ENCODE data around the gene TAPT1. TPM values are rescaled to one million over a fixed set of nuclear protein-coding genes. Genes with fewer than 3 reads are reported as not detected.

The TAPT1 gene
- total RNA-seq, 6 experiments from 2014 or later: 10.8 to 57.3 (median 40.1) TPM

DNA sequence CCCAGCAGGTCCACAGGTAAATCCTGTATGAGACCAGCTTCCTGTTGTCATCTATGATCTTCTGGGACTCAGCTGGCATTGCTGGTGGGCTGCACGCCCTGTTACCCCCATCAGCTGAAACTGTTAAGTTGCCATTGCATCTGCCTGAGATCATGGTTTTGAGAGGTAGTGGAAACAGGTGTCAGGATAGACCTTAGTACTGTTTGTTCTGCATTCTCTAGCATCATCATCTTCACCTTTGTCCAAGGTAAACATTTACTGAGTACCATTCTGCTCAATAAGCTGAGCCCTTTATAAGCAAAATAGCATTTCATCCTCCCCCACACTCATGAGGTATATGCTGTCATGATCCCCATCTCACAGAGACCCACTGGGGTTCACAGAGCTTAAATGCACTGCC, 99.6 kb downstream of the TAPT1 start:
- Histone ChIP-seq H3K27ac (no peak overlapping the region), H3K9me3 (no peaks in the 10 kb centered on the region), H3K4me3 (no peak overlapping the region), H3K4me1 (peaks cover 0 to 6% (median 2%) of the 10 kb centered on the region in 4 donors), H3K36me3 (no peaks in the 10 kb centered on the region), H3K27me3 (no peaks in the 10 kb centered on the region)
- DNase-seq (no peak), ATAC-seq (peak in 1 of 4 donors; percentile 31)
- WGBS (ENCODE audit: insufficient coverage, low coverage, low lambda C conversion rate, missing lambda C conversion rate): no CpG with 5 or more reads among the region's 1 CpG
- intact Hi-C loops (cut with DNase I): no loop called here
- TF ChIP-seq, protein P1, sequence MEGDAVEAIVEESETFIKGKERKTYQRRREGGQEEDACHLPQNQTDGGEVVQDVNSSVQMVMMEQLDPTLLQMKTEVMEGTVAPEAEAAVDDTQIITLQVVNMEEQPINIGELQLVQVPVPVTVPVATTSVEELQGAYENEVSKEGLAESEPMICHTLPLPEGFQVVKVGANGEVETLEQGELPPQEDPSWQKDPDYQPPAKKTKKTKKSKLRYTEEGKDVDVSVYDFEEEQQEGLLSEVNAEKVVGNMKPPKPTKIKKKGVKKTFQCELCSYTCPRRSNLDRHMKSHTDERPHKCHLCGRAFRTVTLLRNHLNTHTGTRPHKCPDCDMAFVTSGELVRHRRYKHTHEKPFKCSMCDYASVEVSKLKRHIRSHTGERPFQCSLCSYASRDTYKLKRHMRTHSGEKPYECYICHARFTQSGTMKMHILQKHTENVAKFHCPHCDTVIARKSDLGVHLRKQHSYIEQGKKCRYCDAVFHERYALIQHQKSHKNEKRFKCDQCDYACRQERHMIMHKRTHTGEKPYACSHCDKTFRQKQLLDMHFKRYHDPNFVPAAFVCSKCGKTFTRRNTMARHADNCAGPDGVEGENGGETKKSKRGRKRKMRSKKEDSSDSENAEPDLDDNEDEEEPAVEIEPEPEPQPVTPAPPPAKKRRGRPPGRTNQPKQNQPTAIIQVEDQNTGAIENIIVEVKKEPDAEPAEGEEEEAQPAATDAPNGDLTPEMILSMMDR (IDR thresholded peaks at IDR 0.05): no peak
- TF ChIP-seq POLR2A (IDR thresholded peaks at IDR 0.05): no peak

DNA sequence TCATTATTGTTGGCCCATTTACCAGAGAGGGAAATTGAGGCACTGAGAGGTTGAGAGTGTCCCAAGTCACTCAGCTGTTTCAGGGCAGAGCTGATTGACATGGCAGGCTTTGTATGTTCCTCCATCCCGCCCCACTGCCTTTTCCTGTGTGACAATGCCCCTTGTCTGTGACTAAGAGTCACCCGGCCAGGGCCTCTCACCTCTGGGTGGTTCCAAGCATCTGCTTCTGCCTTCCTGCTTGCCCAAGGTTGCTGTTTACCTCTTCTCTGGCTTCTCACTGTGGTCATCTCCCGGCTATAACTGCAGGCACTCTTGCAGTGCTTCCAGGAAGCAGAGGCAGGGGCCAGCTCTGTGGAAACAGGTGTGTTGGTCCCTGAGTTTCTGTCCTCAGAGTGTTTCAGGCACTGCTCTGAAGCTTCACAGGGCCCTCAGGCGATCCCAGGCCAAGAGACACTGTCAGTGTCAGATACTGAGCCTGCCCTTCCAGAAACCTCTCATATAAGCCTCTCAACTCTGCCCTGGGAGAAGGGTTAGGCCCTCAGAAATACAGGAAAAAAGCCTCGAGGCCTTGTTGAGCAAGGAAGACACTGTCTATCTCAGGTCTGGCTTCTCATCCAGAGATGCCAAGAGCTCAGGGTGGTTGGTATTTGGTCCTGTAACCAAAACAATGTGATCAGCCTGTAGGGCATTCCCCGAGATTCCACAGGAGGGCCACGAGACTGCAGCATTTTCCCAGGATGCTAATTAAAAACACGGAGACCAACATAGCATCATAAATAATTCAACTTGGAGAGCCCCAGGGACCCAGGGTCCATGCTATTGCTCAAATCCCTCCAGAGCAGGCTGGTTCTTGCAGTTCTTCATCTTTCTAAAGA, 100.5 kb downstream of the TAPT1 start:
- Histone ChIP-seq H3K27ac (no peak overlapping the region), H3K9me3 (no peaks in the 10 kb centered on the region), H3K4me3 (no peak overlapping the region), H3K36me3 (no peaks in the 10 kb centered on the region), H3K4me1 (peaks cover 0 to 6% (median 2%) of the 10 kb centered on the region in 4 donors), H3K27me3 (no peaks in the 10 kb centered on the region)
- intact Hi-C loops (cut with DNase I): no loop called here
- WGBS (ENCODE audit: insufficient coverage, low coverage, low lambda C conversion rate, missing lambda C conversion rate): 68% methylated on average over 3 of the region's 8 CpGs
- no peak for TF ChIP-seq POLR2A (IDR thresholded peaks at IDR 0.05)
- TF ChIP-seq, protein P1 (IDR thresholded peaks at IDR 0.05): no peak
- DNase-seq (no peak), ATAC-seq (no peak)

DNA sequence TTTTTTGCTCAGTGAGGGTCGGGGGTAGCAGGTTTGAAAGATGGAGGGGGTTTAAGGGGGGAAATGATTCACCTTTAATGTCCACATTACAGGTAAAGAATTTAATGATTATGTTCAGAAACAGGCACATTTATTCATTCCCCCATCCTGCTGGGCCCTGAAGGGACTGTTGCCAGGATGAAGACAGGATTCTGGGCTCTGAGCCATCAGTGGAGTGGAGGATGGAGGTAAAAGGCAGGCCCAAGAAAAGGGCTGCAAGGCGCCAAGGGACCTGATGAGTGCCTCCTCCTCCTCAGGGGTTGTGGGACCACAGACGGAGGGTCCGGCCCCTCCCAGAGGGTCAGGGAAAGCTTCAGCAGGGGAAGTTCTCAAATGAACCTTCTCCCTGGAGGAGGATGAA, 102.0 kb downstream of the TAPT1 start:
- Histone ChIP-seq H3K9me3 (no peaks in the 10 kb centered on the region), H3K4me3 (no peak overlapping the region), H3K4me1 (peaks cover 0 to 4% (median 1%) of the 10 kb centered on the region in 4 donors), H3K27ac (no peak overlapping the region), H3K36me3 (no peaks in the 10 kb centered on the region), H3K27me3 (no peaks in the 10 kb centered on the region)
- intact Hi-C loops (cut with DNase I): no loop called here
- ATAC-seq (no peak), DNase-seq (no peak)
- 77% methylated on average over 3 of the region's 4 CpGs for WGBS (ENCODE audit: insufficient coverage, low coverage, low lambda C conversion rate, missing lambda C conversion rate)
- TF ChIP-seq POLR2A (IDR thresholded peaks at IDR 0.05): no peak
- TF ChIP-seq, protein P1 (IDR thresholded peaks at IDR 0.05): no peak

DNA sequence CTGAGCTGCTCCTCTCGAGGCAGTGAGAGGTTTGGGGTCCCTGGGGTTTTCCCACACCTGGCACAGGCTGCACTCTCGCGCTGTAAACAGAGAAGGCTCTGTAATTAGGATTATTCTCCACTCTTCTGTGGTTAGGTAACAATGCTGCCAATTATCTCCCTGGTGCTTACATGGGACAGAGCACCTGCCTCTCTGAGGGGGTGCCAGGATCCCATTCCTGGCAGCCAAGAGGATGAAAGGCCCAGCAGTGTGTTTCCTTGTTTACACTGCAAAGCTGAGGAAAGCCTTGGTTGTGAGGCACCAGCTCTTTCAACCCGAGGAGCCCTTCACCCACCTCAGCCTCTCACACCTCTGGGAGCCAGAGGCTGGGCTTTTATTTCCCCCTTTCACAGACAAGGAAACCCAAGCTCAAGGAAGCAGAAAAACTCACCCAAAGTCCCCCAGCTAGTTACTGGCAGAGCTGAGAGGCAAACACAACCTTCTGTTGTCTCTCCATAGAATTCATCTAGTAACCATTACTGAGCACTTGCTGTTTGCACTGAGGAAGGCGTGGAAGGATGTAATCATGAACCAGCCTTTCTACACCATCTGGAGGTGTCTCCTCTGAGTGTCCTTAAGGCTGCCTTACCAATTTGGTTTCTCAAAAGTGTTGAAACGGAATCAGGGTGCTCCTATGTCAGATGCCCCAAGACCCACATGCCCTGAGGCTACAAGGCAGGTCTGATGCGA, 102.8 kb downstream of the TAPT1 start:
- Histone ChIP-seq H3K4me3 (no peak overlapping the region), H3K27ac (no peak overlapping the region), H3K9me3 (no peaks in the 10 kb centered on the region), H3K4me1 (no peaks in the 10 kb centered on the region), H3K36me3 (no peaks in the 10 kb centered on the region), H3K27me3 (no peaks in the 10 kb centered on the region)
- peak in 2 of 4 donors; percentile 38 to 44 for ATAC-seq
- 51% methylated on average over 5 of the region's 7 CpGs for WGBS (ENCODE audit: insufficient coverage, low coverage, low lambda C conversion rate, missing lambda C conversion rate)
- no peak for DNase-seq
- no peak for TF ChIP-seq POLR2A (IDR thresholded peaks at IDR 0.05)
- TF ChIP-seq, protein P1 (IDR thresholded peaks at IDR 0.05): no peak
- intact Hi-C loops (cut with DNase I): no loop called here
